Measurements from ENCODE around the gene NDEL1. TPM values are rescaled to one million over a fixed set of nuclear protein-coding genes. Genes with fewer than 3 reads are reported as not detected.

The NDEL1 gene
- total and polyA plus RNA-seq, 9 of the 15 experiments (the other 6 are each of a cell fraction or from before 2014, with no cell fraction given) = 0.86 to 30.5 (median 22.7) TPM

DNA sequence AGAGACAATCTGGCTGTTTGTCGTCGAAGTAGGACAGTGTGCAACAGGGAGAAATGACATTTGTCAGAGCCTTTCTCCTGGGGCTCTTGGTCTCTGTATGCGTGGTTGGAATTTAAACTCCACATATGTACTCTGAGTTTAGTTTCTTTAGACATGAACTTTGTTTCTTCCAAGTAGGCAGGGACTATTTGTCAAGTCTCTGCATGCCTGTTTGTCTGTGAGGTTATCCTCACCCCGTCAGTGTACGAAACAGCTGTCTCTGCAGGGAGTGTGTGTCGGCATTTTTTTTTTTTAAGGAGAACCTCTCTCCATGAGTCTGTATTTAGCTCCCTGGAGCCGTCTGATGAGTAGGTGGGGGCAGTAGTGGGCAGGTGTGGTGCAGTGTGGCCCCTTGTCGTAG lies 29.7 kb downstream of the NDEL1 start:
- H3K4me1 ChIP-seq (replicated peaks in 1 of 2; ENCODE audit: control insufficient read depth in 2 of 2, insufficient read depth in 2 of 2, low read length in 2 of 2) = peaks cover 0 to 3% of the 10 kb centered on the region in 2 experiments; a peak in 2 of 5 replicates
- H3K4me2 ChIP-seq (ENCODE audit: insufficient read depth, low read length) = no peak overlapping the region
- peak; percentile 54 for FAIRE-seq
- BruUV-seq (replicated peaks) = no TSS peak
- H3K4me3 ChIP-seq = no peak overlapping the region
- no peaks in the 10 kb centered on the region for H3K27me3 ChIP-seq (ENCODE audit: control insufficient read depth in 2 of 2, insufficient read depth in 2 of 2, low read length in 2 of 2)
- in situ Hi-C loops (cut with MboI) = no loop called here
- H4K20me1 ChIP-seq (replicated peaks; ENCODE audit: control insufficient read depth, insufficient read depth, low read length) = no peaks in the 10 kb centered on the region
- H3K9me1 ChIP-seq (ENCODE audit: control insufficient read depth, insufficient read depth, low read length) = no peaks in the 10 kb centered on the region
- ATAC-seq = no peak
- H3K36me3 ChIP-seq (ENCODE audit: control insufficient read depth, insufficient read depth, low read length) = peaks cover 59% of the 10 kb centered on the region
- H3K27ac ChIP-seq (ENCODE audit: extremely low read depth, low read depth, low read length) = no peak overlapping the region
- H3K9ac ChIP-seq (ENCODE audit: insufficient read depth in 1 of 2, low read depth in 2 of 2, low read length in 2 of 2) = no peak overlapping the region
- ChIA-PET CTCF (ENCODE audit: low intra/inter-chr PET ratio) (no interaction called here), POLR2A (no interaction called here)
- H3K79me2 ChIP-seq (ENCODE audit: control insufficient read depth, insufficient read depth, low read length) = no peaks in the 10 kb centered on the region
- no peak for DNase-seq (ENCODE audit: extremely low read depth in 1 of 4, low spot score in 3 of 4)
- 81% methylated on average over 7 of the region's 8 CpGs for WGBS (ENCODE audit: insufficient coverage, low coverage, missing lambda C conversion rate)
- intact Hi-C loops (cut with micrococcal nuclease) = no loop called here
- H2AFZ ChIP-seq (ENCODE audit: low read depth, low read length) = no peak overlapping the region
- H3K9me3 ChIP-seq (replicated peaks; ENCODE audit: control insufficient read depth, insufficient read depth, low read depth, low read length) = no peaks in the 10 kb centered on the region
- TF ChIP-seq HMG20B (CRISPR knock-in tag; IDR thresholded peaks at IDR 0.05) (no peak), ZFP30 (CRISPR knock-in tag; IDR thresholded peaks at IDR 0.05; ENCODE audit: borderline replicate concordance) (no peak), ZBTB33 (CRISPR knock-in tag; IDR thresholded peaks at IDR 0.05) (no peak), RFX1 (IDR thresholded peaks at IDR 0.05) (no peak), BCLAF1 (IDR thresholded peaks at IDR 0.05; ENCODE audit: borderline replicate concordance in 1 of 2, control insufficient read depth in 1 of 2, low read depth in 2 of 2, low read length in 1 of 2) (no peak), CBFB (CRISPR knock-in tag; IDR thresholded peaks at IDR 0.05) (no peak), MTA2 (IDR thresholded peaks at IDR 0.05; ENCODE audit: low read depth) (no peak), RBM39 (optimal IDR thresholded peaks at IDR 0.05; ENCODE audit: low read depth, low read length) (no peak), FOXA3 (CRISPR knock-in tag; conservative IDR thresholded peaks at IDR 0.05 in 1 of 2, IDR thresholded peaks at IDR 0.05 in 1 of 2) (no peak)
- TF ChIP-seq, protein P1, sequence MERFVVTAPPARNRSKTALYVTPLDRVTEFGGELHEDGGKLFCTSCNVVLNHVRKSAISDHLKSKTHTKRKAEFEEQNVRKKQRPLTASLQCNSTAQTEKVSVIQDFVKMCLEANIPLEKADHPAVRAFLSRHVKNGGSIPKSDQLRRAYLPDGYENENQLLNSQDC (CRISPR knock-in tag; IDR thresholded peaks at IDR 0.05) = no peak
- TF ChIP-seq, protein P2, sequence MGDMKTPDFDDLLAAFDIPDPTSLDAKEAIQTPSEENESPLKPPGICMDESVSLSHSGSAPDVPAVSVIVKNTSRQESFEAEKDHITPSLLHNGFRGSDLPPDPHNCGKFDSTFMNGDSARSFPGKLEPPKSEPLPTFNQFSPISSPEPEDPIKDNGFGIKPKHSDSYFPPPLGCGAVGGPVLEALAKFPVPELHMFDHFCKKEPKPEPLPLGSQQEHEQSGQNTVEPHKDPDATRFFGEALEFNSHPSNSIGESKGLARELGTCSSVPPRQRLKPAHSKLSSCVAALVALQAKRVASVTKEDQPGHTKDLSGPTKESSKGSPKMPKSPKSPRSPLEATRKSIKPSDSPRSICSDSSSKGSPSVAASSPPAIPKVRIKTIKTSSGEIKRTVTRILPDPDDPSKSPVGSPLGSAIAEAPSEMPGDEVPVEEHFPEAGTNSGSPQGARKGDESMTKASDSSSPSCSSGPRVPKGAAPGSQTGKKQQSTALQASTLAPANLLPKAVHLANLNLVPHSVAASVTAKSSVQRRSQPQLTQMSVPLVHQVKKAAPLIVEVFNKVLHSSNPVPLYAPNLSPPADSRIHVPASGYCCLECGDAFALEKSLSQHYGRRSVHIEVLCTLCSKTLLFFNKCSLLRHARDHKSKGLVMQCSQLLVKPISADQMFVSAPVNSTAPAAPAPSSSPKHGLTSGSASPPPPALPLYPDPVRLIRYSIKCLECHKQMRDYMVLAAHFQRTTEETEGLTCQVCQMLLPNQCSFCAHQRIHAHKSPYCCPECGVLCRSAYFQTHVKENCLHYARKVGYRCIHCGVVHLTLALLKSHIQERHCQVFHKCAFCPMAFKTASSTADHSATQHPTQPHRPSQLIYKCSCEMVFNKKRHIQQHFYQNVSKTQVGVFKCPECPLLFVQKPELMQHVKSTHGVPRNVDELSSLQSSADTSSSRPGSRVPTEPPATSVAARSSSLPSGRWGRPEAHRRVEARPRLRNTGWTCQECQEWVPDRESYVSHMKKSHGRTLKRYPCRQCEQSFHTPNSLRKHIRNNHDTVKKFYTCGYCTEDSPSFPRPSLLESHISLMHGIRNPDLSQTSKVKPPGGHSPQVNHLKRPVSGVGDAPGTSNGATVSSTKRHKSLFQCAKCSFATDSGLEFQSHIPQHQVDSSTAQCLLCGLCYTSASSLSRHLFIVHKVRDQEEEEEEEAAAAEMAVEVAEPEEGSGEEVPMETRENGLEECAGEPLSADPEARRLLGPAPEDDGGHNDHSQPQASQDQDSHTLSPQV (IDR thresholded peaks at IDR 0.05) = no peak
- TF ChIP-seq, protein P3, sequence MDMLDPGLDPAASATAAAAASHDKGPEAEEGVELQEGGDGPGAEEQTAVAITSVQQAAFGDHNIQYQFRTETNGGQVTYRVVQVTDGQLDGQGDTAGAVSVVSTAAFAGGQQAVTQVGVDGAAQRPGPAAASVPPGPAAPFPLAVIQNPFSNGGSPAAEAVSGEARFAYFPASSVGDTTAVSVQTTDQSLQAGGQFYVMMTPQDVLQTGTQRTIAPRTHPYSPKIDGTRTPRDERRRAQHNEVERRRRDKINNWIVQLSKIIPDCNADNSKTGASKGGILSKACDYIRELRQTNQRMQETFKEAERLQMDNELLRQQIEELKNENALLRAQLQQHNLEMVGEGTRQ (CRISPR knock-in tag; IDR thresholded peaks at IDR 0.05) = no peak

Measured in K562 (cell line).